Astrocyte of the spinal cord (primary cell): ENCODE results near the gene MRPL20.

ENCODE experiments used
- DNase-seq: peaks from one replicate; pipeline ENCODE4 v3.0.0; 2011; ENCODE audit warnings: low read depth, low spot score
- H3K4me3 ChIP-seq: 2 replicates; pipeline ENCODE4 v1.5.1; 2011; ENCODE audit warnings: low read depth, mild to moderate bottlenecking, low read length, moderate library complexity
- in situ Hi-C: cut with HindIII; loops from 2 replicates; pipeline ENCODE4 v1.10.0; 2017; ENCODE audit warnings: low sequenced_read_pairs
- TF ChIP-seq, protein P1 (sequence below): IDR thresholded peaks from 2 replicates; pipeline ENCODE4 v1.5.1; 2012; ENCODE audit warnings: low read depth, mild to moderate bottlenecking, low read length, inconsistent platforms

Gene MRPL20

DNA sequence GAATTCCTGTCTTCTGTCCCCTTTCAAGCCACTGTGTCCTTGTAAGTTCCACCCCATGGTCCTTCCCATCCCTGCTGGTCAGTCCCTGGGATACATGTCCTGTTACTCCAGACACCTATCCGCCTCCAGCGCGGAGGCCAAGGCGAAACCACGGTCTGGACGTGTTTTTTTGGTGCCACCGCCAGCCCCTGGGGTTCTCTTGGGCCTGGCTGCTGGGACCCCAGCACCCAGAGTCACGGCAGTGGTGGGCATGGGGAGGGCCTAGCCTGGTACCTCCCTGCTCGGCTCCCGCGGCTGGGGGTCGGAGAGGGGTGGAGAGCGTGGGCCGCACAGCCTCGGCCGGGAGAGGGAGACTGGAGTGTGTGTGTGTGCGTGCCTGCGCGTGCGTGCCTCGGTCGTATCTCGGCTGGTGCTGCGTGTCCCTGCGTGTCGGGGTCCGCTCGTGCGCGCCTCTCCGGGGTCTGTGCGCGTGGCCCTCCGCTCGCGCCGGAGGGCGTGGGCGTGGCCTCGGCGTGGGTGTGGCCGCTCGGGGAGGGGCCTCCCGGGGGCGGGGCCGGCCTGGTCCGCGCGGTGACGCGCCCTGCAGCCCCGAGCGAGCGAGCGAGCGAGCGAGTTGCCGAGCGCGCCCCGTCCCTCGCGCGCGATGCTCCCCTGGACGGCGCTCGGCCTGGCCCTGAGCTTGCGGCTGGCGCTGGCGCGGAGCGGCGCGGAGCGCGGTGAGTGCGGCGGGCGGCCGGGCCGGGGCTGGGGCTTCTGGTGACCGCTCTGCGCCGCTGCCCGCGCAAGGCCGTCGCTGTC lies 28.2 kb upstream of the MRPL20 start, which contains the start of gene VWA1:
TSS of gene VWA1 (plus strand) at position 585 of the 798 bp plus-strand sequence. CDS start at position 644, 59 bp downstream.
- peak; percentile 56 for DNase-seq
- H3K4me3 ChIP-seq = peak within 1 kb of the TSS; percentile 53
- in situ Hi-C loops = no loop called here
- TF ChIP-seq, protein P1, sequence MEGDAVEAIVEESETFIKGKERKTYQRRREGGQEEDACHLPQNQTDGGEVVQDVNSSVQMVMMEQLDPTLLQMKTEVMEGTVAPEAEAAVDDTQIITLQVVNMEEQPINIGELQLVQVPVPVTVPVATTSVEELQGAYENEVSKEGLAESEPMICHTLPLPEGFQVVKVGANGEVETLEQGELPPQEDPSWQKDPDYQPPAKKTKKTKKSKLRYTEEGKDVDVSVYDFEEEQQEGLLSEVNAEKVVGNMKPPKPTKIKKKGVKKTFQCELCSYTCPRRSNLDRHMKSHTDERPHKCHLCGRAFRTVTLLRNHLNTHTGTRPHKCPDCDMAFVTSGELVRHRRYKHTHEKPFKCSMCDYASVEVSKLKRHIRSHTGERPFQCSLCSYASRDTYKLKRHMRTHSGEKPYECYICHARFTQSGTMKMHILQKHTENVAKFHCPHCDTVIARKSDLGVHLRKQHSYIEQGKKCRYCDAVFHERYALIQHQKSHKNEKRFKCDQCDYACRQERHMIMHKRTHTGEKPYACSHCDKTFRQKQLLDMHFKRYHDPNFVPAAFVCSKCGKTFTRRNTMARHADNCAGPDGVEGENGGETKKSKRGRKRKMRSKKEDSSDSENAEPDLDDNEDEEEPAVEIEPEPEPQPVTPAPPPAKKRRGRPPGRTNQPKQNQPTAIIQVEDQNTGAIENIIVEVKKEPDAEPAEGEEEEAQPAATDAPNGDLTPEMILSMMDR = no peak

DNA sequence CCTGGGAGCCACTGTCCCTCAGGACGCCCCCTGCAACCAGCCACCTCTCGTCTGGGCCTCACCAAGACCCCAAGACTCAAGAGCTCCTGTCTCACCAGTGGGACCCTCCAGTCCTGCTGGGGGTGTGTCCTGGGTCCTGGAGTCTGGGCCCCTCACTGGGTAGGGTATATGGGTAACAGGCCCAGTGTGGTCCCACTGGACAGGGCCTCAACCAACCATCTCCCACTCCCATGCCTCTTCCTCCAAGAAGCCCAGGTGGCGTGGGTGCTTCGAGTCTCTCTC lies 27.7 kb upstream of the MRPL20 start:
- no peak for DNase-seq
- H3K4me3 ChIP-seq = no peak overlapping the region
- TF ChIP-seq, protein P1 = no peak
- in situ Hi-C loops = no loop called here

DNA sequence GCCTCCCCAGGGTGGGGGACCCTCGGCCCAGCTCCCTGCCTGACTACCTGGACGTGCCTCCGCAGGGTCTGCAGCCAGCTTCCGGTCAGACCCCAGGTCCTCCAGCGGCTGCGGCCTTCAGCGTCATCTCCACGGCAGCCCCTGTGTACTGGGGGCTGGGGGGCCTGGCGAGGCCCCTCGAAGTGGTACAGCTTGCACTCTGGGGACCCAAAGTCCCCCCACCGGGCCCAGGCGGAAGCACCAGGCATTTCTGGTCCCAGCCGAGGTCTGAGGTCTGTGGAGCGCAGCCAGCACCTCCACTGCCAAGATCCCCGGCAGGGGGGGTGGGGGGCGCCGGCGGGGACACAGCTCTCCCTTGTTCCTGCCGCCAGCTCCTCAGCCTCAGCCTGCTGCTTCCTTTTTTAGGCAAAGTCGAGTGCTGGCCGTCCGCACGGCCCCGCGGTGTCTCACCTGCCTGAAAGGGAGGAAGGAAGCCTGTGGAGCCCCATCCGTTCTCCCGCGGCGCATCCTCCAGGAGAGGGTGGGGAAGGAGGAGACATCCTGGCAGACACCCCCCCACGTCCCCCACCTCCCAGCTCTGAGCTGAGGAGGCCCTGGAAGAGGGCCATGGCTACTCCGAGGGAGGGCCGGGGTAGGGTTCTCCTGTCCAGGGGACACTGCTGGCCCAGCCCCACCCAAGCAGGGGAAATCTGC lies 27.2 kb upstream of the MRPL20 start:
- TF ChIP-seq, protein P1 = peak; percentile 1
- in situ Hi-C loops = no loop called here
- peak; percentile 56 for DNase-seq
- no peak overlapping the region for H3K4me3 ChIP-seq

DNA sequence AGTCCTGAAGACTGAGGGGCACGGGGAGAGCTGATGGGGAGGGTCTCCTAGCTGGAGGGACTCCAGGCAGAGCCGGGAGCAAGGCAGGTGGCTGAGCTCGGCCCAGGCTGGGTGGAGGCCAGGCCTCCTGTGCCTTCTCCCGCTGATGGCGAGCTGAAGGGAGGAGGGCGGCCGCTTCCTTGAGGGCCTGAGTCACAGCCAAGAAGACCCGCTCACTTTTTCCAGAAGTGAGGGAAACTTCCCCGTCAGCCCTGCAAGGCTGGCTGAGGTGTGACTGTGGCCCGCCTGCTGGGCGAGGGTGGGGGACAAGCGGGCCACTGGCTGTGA lies 26.7 kb upstream of the MRPL20 start:
- TF ChIP-seq, protein P1 = no peak
- peak; percentile 73 for DNase-seq
- in situ Hi-C loops = no loop called here
- H3K4me3 ChIP-seq = no peak overlapping the region

DNA sequence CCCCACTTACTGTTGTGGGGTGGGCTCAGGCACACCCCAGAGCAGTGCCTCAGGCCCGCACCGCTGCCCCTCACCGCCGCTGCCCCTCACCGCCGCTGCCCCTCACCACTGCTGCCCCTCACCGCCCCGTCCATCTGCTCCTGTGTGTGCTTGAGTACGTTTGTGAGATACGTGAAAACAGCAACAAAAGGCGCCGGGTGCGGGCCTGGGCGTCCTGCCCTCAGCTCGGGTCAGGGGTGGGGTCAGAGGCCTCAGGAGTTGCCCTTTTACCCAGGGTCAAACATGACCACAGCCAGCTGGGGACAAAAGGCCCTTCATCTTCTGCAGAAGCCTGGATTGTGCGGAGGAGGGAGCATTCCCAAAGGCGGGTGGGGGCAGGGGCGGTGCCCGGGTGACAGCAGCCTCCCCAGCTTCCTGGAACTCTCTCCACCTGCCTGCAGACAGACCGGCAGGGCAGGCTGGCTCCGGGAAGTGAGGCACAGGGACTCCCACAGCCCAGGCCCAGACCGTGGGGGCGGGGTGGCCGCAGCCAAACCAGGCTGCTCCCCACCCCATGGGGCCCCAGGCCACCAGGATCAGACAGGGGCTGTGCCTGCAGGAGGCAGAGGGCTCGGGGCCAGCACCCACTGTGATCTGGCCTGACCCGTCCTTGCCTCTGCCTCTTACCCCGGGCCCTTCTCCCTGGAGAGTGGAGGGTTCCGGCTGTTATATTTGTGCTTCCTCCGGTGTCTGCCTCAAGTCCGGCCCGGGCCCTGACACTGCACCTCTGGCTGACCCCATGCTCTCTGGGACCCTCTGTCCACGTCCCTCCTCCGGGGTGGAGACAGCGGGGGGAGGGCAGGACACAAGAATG lies 26.1 kb upstream of the MRPL20 start:
- TF ChIP-seq, protein P1 = no peak
- in situ Hi-C loops = no loop called here
- no peak overlapping the region for H3K4me3 ChIP-seq
- DNase-seq = no peak

DNA sequence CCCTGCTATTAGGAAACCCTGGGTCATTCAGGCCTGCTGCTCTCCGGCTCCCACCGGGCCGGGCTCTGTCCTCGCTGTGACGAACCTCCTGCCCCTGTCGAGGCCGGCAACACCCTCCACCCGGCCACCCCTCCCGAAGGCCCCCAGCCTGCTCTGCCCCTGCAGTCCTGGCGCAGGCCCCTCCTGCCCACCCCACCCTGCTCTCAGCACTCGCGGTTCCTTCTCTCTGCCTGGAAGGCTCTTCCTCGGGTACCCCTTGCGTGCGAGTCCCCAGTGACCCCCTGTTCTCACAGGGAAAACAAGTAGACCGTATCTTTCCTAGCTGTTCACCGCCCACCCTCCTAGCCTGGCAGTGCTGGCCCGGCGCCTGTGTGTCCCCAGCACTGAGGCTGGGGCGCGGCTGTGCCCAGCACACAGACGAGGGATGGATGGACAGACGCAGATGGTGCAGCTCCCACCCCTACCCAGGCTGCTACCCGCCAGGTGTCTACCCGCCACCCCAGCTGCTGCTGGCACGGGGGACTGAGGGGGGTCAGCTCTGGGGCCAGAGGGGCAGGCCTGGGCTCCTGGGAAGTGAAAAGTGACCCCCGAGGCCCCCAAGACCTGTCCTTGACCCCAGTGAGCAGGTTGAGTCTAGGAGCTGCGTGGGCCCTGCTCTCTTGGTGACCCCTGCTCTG lies 25.3 kb upstream of the MRPL20 start:
- no peak for DNase-seq
- TF ChIP-seq, protein P1 = no peak
- in situ Hi-C loops = no loop called here
- no peak overlapping the region for H3K4me3 ChIP-seq
